Ascending aorta (tissue), 2 donors: Measurements from ENCODE around the gene NUP50. TPM values are rescaled to one million over a fixed set of nuclear protein-coding genes. Genes with fewer than 3 reads are reported as not detected.

ENCODE experiments used
- DNase-seq, 2 donors: peaks; one replicate each; pipeline ENCODE4 v3.0.0-alpha.2; 2019; ENCODE audit warnings: low spot score in 2 of 2
- H3K27ac ChIP-seq, 2 donors: fragments of 200-600 bp; sonication (generic); one replicate each; pipeline ENCODE4 v1.5.1; 2016 to 2017; ENCODE audit warnings: mild to moderate bottlenecking in 1 of 2
- H3K27me3 ChIP-seq: fragments of 200-600 bp; sonication (generic); one replicate; pipeline ENCODE4 v1.5.1; 2017
- H3K36me3 ChIP-seq, 2 donors: fragments of 200-600 bp; sonication (generic); one replicate each; pipeline ENCODE4 v1.5.1; 2016
- H3K4me1 ChIP-seq, 2 donors: fragments of 200-600 bp; sonication (generic); one replicate each; pipeline ENCODE4 v1.5.1; 2016 to 2017; ENCODE audit warnings: mild to moderate bottlenecking in 1 of 2
- H3K4me3 ChIP-seq, 2 donors: fragments of 200-600 bp; sonication (generic); one replicate each; pipeline ENCODE4 v1.5.1; 2016 to 2017; ENCODE audit warnings: mild to moderate bottlenecking in 1 of 2
- H3K9me3 ChIP-seq, 2 donors: fragments of 200-600 bp; sonication (generic); one replicate each; pipeline ENCODE4 v1.5.1; 2016
- intact Hi-C: fragments of 100-400 bp; cut with DNase I; formaldehyde crosslinking; loops from one replicate; pipeline ENCODE4 v1.15.1; 2023
- total RNA-seq: library from RNA; depleted of rRNA; stranded (reverse); fragments of >200 nt; gene quantifications from one replicate; pipeline ENCODE4 v1.1.0, GENCODE V29; 2016
- TF ChIP-seq, protein P1 (sequence below), 3 experiments: fragments of 200-600 bp in 2 of 3; fragments of 450-650 bp in 1 of 3; sonication (generic) in 2 of 3; IDR thresholded peaks; one replicate each; pipeline ENCODE4 v1.5.1; 2016 to 2019; ENCODE audit warnings: antibody characterized with exemption in 3 of 3, mild to moderate bottlenecking in 1 of 3, moderate library complexity in 1 of 3

NUP50 gene
- total RNA-seq, 1 donor from 2014 or later: 75.8 TPM

DNA sequence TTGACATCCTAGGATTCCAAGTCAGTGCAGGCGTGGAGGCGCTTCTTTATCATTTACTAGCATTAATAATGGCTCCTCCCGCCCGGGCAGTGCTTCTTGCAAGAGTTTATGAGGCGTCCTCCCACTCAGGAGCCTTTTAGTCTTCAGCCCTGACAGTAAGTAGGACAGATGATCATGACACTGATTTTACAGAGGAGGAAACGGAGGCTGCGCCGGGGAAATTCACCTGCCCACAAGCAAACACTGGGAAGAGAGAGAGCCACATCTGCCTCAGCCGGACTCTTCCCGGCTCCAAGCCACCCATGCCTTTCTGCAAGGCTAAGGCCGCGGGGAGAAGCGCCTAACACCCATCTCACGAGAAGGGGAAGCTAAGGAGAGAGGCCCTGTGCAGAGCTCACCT is 41.1 kb downstream of the NUP50 start:
- H3K36me3 ChIP-seq: peaks cover 22 to 53% of the 10 kb centered on the region in 2 donors
- TF ChIP-seq, protein P1, sequence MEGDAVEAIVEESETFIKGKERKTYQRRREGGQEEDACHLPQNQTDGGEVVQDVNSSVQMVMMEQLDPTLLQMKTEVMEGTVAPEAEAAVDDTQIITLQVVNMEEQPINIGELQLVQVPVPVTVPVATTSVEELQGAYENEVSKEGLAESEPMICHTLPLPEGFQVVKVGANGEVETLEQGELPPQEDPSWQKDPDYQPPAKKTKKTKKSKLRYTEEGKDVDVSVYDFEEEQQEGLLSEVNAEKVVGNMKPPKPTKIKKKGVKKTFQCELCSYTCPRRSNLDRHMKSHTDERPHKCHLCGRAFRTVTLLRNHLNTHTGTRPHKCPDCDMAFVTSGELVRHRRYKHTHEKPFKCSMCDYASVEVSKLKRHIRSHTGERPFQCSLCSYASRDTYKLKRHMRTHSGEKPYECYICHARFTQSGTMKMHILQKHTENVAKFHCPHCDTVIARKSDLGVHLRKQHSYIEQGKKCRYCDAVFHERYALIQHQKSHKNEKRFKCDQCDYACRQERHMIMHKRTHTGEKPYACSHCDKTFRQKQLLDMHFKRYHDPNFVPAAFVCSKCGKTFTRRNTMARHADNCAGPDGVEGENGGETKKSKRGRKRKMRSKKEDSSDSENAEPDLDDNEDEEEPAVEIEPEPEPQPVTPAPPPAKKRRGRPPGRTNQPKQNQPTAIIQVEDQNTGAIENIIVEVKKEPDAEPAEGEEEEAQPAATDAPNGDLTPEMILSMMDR (IDR thresholded peaks at IDR 0.05): no peak
- H3K27me3 ChIP-seq: no peaks in the 10 kb centered on the region
- intact Hi-C loops: no loop called here
- H3K9me3 ChIP-seq: no peaks in the 10 kb centered on the region
- no peak overlapping the region for H3K27ac ChIP-seq
- H3K4me1 ChIP-seq: peaks cover 0 to 9% of the 10 kb centered on the region in 2 donors
- peak in 1 of 2 donors; percentile 50 for DNase-seq
- H3K4me3 ChIP-seq: no peak overlapping the region

DNA sequence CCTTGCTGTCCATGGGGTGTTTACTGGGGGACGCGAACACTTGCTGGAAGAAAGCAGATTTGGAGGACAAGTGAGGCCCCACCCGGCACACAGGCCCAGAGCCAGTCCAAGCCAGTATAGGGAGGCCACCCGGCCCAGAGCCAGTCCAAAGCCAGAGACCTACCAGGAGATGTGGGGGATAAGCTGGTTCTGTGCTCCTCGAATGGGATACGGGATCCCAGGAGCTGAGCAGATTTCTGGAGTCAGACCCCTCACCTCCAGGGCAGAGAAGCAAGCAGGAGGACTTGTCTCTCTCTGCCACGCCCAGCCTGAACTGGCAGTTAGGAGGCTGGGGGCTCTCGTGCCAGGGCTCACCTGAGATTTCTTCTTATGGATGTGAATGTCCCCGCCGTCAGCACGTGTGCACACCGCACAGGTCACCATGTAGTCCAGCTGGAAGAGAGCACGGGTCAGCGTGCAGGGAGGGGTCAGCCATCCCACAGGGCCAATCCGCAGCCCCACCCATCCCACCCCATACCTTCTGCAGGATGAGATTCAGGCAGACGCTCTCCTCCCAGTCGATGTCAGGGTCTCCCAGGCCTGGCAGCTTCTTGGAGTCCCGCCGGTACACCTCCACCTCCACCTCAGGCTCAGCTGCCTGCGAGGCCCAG is 41.7 kb downstream of the NUP50 start:
- H3K27me3 ChIP-seq: no peaks in the 10 kb centered on the region
- TF ChIP-seq, protein P1 (IDR thresholded peaks at IDR 0.05): no peak
- peak in 1 of 2 donors; percentile 59 for DNase-seq
- peaks cover 17 to 47% of the 10 kb centered on the region in 2 donors for H3K36me3 ChIP-seq
- intact Hi-C loops: no loop called here
- H3K9me3 ChIP-seq: no peaks in the 10 kb centered on the region
- no peak overlapping the region for H3K4me3 ChIP-seq
- H3K27ac ChIP-seq: no peak overlapping the region
- peaks cover 0 to 14% of the 10 kb centered on the region in 2 donors for H3K4me1 ChIP-seq

DNA sequence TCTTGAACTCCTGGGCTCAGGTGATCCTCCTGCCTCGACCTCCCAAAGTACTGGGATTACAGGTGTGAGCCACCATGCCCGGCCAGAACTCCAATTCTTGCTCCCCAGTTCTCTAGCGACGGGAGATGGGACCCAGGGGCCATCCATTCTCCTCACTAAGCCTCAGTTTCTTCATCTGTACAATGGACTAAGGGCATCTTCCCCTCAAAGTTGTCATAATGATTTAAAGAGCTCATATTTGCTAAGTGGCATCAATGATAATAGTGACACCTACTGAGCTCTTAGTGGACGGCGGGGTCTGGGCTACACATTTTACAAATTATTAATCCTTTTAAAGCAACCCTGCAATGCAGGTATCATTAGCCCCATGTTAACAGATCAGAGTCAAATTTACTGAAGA is 42.5 kb downstream of the NUP50 start:
- peaks cover 17 to 40% of the 10 kb centered on the region in 2 donors for H3K36me3 ChIP-seq
- no peaks in the 10 kb centered on the region for H3K27me3 ChIP-seq
- peaks cover 6 to 23% of the 10 kb centered on the region in 2 donors for H3K4me1 ChIP-seq
- H3K9me3 ChIP-seq: no peaks in the 10 kb centered on the region
- no peak for DNase-seq
- TF ChIP-seq, protein P1 (IDR thresholded peaks at IDR 0.05): no peak
- intact Hi-C loops: no loop called here
- H3K4me3 ChIP-seq: no peak overlapping the region
- no peak overlapping the region for H3K27ac ChIP-seq

DNA sequence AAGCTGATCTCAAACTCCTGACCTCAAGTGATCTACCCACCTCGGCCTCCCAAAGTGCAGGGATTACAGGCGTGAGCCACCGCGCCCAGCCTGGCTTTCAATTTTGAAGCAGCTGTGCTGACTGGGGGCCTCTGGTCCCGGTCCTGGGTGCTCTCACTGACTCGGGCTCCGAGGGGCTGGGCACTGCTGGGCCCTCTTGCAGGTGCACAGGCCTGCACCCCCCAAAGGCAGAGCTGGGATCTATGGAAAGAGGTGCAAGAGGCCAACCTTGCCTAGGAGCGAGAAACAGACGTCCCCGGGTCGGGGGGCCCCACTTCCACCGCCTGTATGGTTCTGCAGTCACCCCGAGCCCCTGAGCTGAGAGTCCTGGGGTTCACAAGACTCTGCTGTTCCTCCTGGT is 43.8 kb downstream of the NUP50 start:
- TF ChIP-seq, protein P1 (IDR thresholded peaks at IDR 0.05): no peak
- DNase-seq: peak in 1 of 2 donors; percentile 58
- intact Hi-C loops: no loop called here
- Histone ChIP-seq H3K36me3 (peaks cover 13 to 29% of the 10 kb centered on the region in 2 donors), H3K27me3 (no peaks in the 10 kb centered on the region), H3K4me3 (no peak overlapping the region), H3K27ac (no peak overlapping the region), H3K9me3 (no peaks in the 10 kb centered on the region), H3K4me1 (peaks cover 14 to 32% of the 10 kb centered on the region in 2 donors)

DNA sequence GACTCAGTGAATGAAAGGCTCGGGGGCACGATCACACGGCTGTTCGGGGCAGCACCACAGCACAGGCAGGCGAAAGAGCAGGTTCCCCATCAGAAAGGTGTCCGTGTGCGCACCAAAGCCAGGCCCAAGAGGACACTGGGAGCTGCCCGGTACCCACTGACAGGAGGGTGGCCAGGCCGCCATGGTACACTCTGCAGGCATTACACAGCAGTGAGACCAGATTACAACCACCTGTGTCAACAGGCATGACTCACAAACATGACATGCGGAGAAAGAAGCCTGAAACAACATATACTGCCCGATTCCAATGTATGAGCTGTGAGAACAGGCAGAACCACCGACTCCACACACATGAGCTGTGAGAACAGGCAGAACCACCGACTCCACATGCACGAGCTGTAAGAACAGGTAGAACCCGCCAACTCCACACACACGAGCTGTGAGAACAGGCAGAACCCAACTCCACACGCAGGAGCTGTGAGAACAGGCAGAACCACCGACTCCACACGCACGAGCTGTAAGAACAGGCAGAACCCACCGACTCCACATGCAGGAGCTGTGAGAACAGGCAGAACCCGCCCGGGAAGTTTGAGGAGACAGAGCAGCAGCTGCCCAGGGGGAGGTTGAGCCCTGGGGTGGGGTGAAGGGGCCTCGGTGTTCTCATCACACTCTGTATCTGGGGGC is 44.4 kb downstream of the NUP50 start:
- no peaks in the 10 kb centered on the region for H3K9me3 ChIP-seq
- intact Hi-C loops: no loop called here
- H3K4me1 ChIP-seq: peaks cover 14 to 37% of the 10 kb centered on the region in 2 donors
- no peak overlapping the region for H3K4me3 ChIP-seq
- TF ChIP-seq, protein P1 (IDR thresholded peaks at IDR 0.05): no peak
- H3K36me3 ChIP-seq: peaks cover 7 to 23% of the 10 kb centered on the region in 2 donors
- no peaks in the 10 kb centered on the region for H3K27me3 ChIP-seq
- DNase-seq: peak in 1 of 2 donors; percentile 61
- H3K27ac ChIP-seq: peak overlapping the region; percentile 5 to 54
